ENCODE results near the gene PNCK. TPM values are rescaled to one million over a fixed set of nuclear protein-coding genes. Genes with fewer than 3 reads are reported as not detected.

The PNCK gene
- total RNA-seq, 4 donors from 2014 or later, result 0.83 TPM; not detected in 3

- no peak for TF ChIP-seq POLR2A (IDR thresholded peaks at IDR 0.05)
- no peak for TF ChIP-seq CTCF (IDR thresholded peaks at IDR 0.05)
- H3K27ac ChIP-seq, result no peak overlapping the region
- no peaks in the 10 kb centered on the region for H3K36me3 ChIP-seq
- no peak for DNase-seq
- H3K4me1 ChIP-seq, result no peaks in the 10 kb centered on the region
- no peaks in the 10 kb centered on the region for H3K9me3 ChIP-seq
- intact Hi-C loops (cut with DNase I), result no loop called here
- H3K4me3 ChIP-seq (replicated peaks in 1 of 3), result no peak overlapping the region
- H3K27me3 ChIP-seq, result no peaks in the 10 kb centered on the region
- 87 to 96% methylated on average over 5 to 6 of the region's 6 CpGs for WGBS, 2 donors
Measured at GRCh38 chrX:153635388-153635787, 38.2 kb downstream of the PNCK start.

DNA sequence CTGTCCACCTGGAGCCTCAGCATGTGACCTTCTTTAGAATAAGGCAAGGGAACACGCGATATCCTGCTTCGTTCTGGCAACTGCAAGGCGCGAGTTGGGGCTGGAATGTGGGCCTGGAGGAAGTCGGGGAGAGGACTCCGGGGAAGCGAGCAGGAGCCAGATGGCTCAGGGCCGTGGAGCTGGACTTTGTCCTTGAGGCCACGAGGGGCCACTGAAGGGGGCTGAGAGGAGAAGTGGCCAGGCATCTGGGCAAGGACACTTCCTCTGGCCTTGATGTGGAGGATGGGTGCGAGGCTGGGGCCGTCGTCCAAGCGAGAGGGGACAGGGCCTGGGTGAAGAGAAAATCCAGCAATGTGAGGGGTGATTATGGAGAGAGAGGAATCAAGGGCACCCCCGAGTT is 38.8 kb downstream of the PNCK start:
- WGBS, 2 donors, result 59 to 70% methylated on average over 12 to 14 of the region's 15 CpGs
- no peak for TF ChIP-seq POLR2A (IDR thresholded peaks at IDR 0.05)
- no peak for TF ChIP-seq CTCF (IDR thresholded peaks at IDR 0.05)
- Histone ChIP-seq H3K4me3 (replicated peaks in 1 of 3) (no peak overlapping the region), H3K27ac (no peak overlapping the region), H3K9me3 (no peaks in the 10 kb centered on the region), H3K36me3 (no peaks in the 10 kb centered on the region), H3K27me3 (no peaks in the 10 kb centered on the region), H3K4me1 (no peaks in the 10 kb centered on the region)
- no peak for DNase-seq
- intact Hi-C loops (cut with DNase I), result no loop called here

DNA sequence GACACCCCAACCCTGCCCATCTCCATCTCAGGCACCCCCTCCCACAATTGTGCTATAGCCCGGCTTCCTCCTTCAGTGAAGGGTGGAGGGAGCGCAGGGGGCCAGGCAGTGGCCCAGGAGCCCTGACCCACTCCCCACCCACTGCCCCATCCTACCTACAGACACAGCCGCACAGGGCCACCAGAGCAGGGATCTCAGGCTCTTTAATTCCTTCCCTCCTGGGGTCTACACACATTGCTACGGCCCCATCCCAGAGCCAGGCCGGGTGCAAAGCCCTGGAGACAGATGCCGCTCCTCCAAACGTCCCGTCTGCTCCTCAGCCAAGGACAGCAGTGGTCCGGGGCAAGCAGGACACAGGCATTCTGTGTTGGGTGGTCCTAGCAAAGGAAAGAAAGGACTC is 39.4 kb downstream of the PNCK start:
- H3K4me1 ChIP-seq, result no peaks in the 10 kb centered on the region
- H3K27me3 ChIP-seq, result no peaks in the 10 kb centered on the region
- intact Hi-C loops (cut with DNase I), result no loop called here
- no peaks in the 10 kb centered on the region for H3K36me3 ChIP-seq
- no peak overlapping the region for H3K27ac ChIP-seq
- TF ChIP-seq CTCF (IDR thresholded peaks at IDR 0.05) (no peak), POLR2A (IDR thresholded peaks at IDR 0.05) (no peak)
- H3K9me3 ChIP-seq, result no peaks in the 10 kb centered on the region
- WGBS, 2 donors, result 94 to 100% methylated on average over 1 to 2 of the region's 9 CpGs
- H3K4me3 ChIP-seq (replicated peaks in 1 of 3), result no peak overlapping the region
- no peak for DNase-seq

DNA sequence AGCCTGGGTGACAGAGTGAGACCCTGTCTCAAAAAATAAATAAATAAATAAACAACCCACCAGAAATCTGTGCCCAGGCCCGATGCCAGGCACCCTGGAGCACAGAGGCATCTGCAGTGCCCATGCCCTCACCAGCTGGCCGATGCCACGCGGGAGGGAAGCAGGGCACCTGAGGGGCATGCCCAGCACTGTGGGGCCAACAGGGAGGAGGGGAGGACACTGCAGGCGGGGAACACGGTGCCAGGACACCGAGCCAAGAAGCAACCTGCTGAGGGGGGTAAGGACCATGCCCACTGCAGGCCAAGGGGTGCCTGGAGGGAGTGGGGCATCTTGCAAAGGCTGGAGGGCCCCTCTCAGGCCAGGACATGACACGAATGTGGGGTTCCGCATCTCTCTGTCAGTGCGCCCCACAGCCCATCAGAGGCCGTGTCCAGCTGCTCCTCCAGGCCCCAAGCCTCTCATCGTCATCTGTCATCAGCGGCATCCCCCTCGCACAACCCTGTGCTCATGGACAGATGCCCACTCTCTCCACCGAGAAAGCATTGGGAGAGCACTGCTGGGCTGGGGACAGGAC is 39.9 kb downstream of the PNCK start:
- H3K27ac ChIP-seq, result no peak overlapping the region
- H3K27me3 ChIP-seq, result no peaks in the 10 kb centered on the region
- no peak for TF ChIP-seq POLR2A (IDR thresholded peaks at IDR 0.05)
- no peak for TF ChIP-seq CTCF (IDR thresholded peaks at IDR 0.05)
- H3K4me1 ChIP-seq, result no peaks in the 10 kb centered on the region
- no peak for DNase-seq
- no peaks in the 10 kb centered on the region for H3K36me3 ChIP-seq
- H3K4me3 ChIP-seq (replicated peaks in 1 of 3), result no peak overlapping the region
- no peaks in the 10 kb centered on the region for H3K9me3 ChIP-seq
- intact Hi-C loops (cut with DNase I), result no loop called here
- WGBS, 2 donors, result 71 to 79% methylated on average over 4 to 11 of the region's 15 CpGs

DNA sequence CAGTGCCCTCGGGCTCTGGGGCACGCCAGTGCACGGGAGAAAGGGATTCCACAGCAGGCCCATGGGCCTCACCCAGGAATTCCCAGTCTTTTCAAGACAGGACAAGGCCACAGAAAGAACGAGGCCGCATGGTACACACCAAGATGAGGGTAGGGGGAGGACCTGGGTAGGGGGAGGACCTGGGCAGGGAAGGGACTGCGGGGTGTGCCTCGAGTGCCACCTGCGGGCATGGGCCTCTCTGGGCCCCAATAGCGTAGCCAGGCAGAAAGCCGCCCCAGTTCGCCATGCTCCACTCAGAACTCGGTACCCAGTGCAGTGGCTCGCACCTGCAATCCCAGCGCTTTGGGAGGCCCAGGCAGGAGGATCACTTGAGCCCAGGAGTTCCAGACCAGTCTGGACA is 40.6 kb downstream of the PNCK start:
- no peak for TF ChIP-seq CTCF (IDR thresholded peaks at IDR 0.05)
- no peak for TF ChIP-seq POLR2A (IDR thresholded peaks at IDR 0.05)
- no peaks in the 10 kb centered on the region for H3K27me3 ChIP-seq
- H3K27ac ChIP-seq, result no peak overlapping the region
- no peak overlapping the region for H3K4me3 ChIP-seq (replicated peaks in 1 of 3)
- no peaks in the 10 kb centered on the region for H3K4me1 ChIP-seq
- DNase-seq, result no peak
- H3K9me3 ChIP-seq, result no peaks in the 10 kb centered on the region
- intact Hi-C loops (cut with DNase I), result no loop called here
- WGBS, 2 donors, result 96 to 100% methylated on average over 3 to 4 of the region's 14 CpGs
- H3K36me3 ChIP-seq, result no peaks in the 10 kb centered on the region
